VCaP (cell line): ENCODE data around the gene TMUB2.

Experiments used
- H3K27ac ChIP-seq: fragments of 450-650 bp; 2 replicates; pipeline ENCODE4 v1.5.1; 2017
- CTCF ChIP-seq: fragments of 450-650 bp; conservative IDR thresholded peaks from 2 replicates; pipeline ENCODE4 v1.5.1; 2017; ENCODE audit warnings: mild to moderate bottlenecking, moderate library complexity

TMUB2 gene

GRCh38 chr17:44219616-44220212 is 32.9 kb downstream of the TMUB2 start, which contains the start of gene UBTF:
Gene UBTF, minus strand, starts transcription at chr17:44219675. Its CDS starts 1,446 bp downstream, at chr17:44218229.
- no peak for TF ChIP-seq CTCF
- peak within 1 kb of the TSS; percentile 100 for H3K27ac ChIP-seq

GRCh38 chr17:44220213-44221083 is 33.7 kb downstream of the TMUB2 start:
- TF ChIP-seq CTCF: no peak
- peak overlapping the region; percentile 100 for H3K27ac ChIP-seq

GRCh38 chr17:44221084-44221861 is 34.5 kb downstream of the TMUB2 start:
- no peak for TF ChIP-seq CTCF
- H3K27ac ChIP-seq: peak overlapping the region; percentile 100

- peak overlapping the region; percentile 100 for H3K27ac ChIP-seq
- no peak for TF ChIP-seq CTCF
Measured at GRCh38 chr17:44221862-44222111, 35.0 kb downstream of the TMUB2 start.

GRCh38 chr17:44222112-44222869 is 35.5 kb downstream of the TMUB2 start:
- peak overlapping the region; percentile 100 for H3K27ac ChIP-seq
- peak; percentile 42 for TF ChIP-seq CTCF

GRCh38 chr17:44223541-44224071 is 36.8 kb downstream of the TMUB2 start:
- peak overlapping the region; percentile 100 for H3K27ac ChIP-seq
- TF ChIP-seq CTCF: no peak
